Right lobe of liver (tissue), 4 donors: Measurements from ENCODE around the gene TBX4.

Source experiments
- POLR2A ChIP-seq: fragments of 450-650 bp; IDR thresholded peaks from one replicate; pipeline ENCODE4 v1.6.1; 2017; ENCODE audit warnings: antibody characterized with exemption, mild to moderate bottlenecking
- TF ChIP-seq, protein P1 (sequence below), 4 donors: fragments of 200-600 bp in 3 of 4; fragments of 450-650 bp in 1 of 4; IDR thresholded peaks; one replicate each; pipeline versions ENCODE4 v1.5.1 to v1.8.0; 2016 to 2022; ENCODE audit warnings: antibody characterized with exemption in 4 of 4, mild to moderate bottlenecking in 2 of 4
- donor health status: DM: no; HTN: no; CAD: no.
- donor health status: DM: no; HTN: no; CAD: no.
- donor health status: DM: no; HTN: yes; CAD: no.

- TF ChIP-seq, protein P1, sequence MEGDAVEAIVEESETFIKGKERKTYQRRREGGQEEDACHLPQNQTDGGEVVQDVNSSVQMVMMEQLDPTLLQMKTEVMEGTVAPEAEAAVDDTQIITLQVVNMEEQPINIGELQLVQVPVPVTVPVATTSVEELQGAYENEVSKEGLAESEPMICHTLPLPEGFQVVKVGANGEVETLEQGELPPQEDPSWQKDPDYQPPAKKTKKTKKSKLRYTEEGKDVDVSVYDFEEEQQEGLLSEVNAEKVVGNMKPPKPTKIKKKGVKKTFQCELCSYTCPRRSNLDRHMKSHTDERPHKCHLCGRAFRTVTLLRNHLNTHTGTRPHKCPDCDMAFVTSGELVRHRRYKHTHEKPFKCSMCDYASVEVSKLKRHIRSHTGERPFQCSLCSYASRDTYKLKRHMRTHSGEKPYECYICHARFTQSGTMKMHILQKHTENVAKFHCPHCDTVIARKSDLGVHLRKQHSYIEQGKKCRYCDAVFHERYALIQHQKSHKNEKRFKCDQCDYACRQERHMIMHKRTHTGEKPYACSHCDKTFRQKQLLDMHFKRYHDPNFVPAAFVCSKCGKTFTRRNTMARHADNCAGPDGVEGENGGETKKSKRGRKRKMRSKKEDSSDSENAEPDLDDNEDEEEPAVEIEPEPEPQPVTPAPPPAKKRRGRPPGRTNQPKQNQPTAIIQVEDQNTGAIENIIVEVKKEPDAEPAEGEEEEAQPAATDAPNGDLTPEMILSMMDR (IDR thresholded peaks at IDR 0.05) = no peak
- TF ChIP-seq POLR2A = no peak
Observed at GRCh38 chr17:61490540-61490975, 38.3 kb downstream of the TBX4 start.
